ENCODE results near the gene RFXANK.
"Not testable (repeated sequence)": the region's sequence is repeated elsewhere in the genome, so short reads cannot be mapped to it uniquely, and the experiment has no call there.

Gene RFXANK

GRCh38 chr19:19192078-19192882 is at the start of gene RFXANK, which contains the start of gene BORCS8:
TSS of gene RFXANK (plus strand) at chr19:19192258. CDS start at chr19:19193947, 1,689 bp downstream.
TSS of gene BORCS8 (minus strand) at chr19:19192152. CDS start at chr19:19192117, 35 bp downstream.
- peak; percentile 100 for DNase-seq (ENCODE audit: low read depth)

- no peak for DNase-seq (ENCODE audit: low read depth)
Measured at GRCh38 chr19:19142347-19142746, 49.7 kb upstream of the RFXANK start.

- no peak for DNase-seq (ENCODE audit: low read depth)
Measured at GRCh38 chr19:19145281-19145680, 46.8 kb upstream of the RFXANK start.

- DNase-seq (ENCODE audit: low read depth), result peak; percentile 65
Measured at GRCh38 chr19:19145684-19146608, 46.1 kb upstream of the RFXANK start.

GRCh38 chr19:19146865-19147264 is 45.2 kb upstream of the RFXANK start:
- DNase-seq (ENCODE audit: low read depth), result no peak

- DNase-seq (ENCODE audit: low read depth), result no peak
Measured at GRCh38 chr19:19147344-19147743, 44.7 kb upstream of the RFXANK start.

GRCh38 chr19:19148504-19148903 is 43.6 kb upstream of the RFXANK start:
- not testable (repeated sequence) for DNase-seq (ENCODE audit: low read depth)

- no peak for DNase-seq (ENCODE audit: low read depth)
Measured at GRCh38 chr19:19149435-19149834, 42.6 kb upstream of the RFXANK start.

- DNase-seq (ENCODE audit: low read depth), result no peak
Measured at GRCh38 chr19:19151418-19151817, 40.6 kb upstream of the RFXANK start.

GRCh38 chr19:19152668-19153384 is 39.2 kb upstream of the RFXANK start:
- DNase-seq (ENCODE audit: low read depth), result no peak

- no peak for DNase-seq (ENCODE audit: low read depth)
Measured at GRCh38 chr19:19154768-19155494, 37.1 kb upstream of the RFXANK start.

GRCh38 chr19:19155495-19156219 is 36.4 kb upstream of the RFXANK start:
- DNase-seq (ENCODE audit: low read depth), result no peak

- DNase-seq (ENCODE audit: low read depth), result no peak
Measured at GRCh38 chr19:19157808-19158207, 34.2 kb upstream of the RFXANK start.

GRCh38 chr19:19159534-19159933 is 32.5 kb upstream of the RFXANK start:
- no peak for DNase-seq (ENCODE audit: low read depth)

- DNase-seq (ENCODE audit: low read depth), result no peak
Measured at GRCh38 chr19:19160461-19161035, 31.5 kb upstream of the RFXANK start.

GRCh38 chr19:19162495-19162894 is 29.6 kb upstream of the RFXANK start:
- DNase-seq (ENCODE audit: low read depth), result no peak

GRCh38 chr19:19165396-19165795 is 26.7 kb upstream of the RFXANK start:
- DNase-seq (ENCODE audit: low read depth), result no peak

GRCh38 chr19:19167612-19168011 is 24.4 kb upstream of the RFXANK start:
- DNase-seq (ENCODE audit: low read depth), result no peak

- no peak for DNase-seq (ENCODE audit: low read depth)
Measured at GRCh38 chr19:19169236-19170052, 22.6 kb upstream of the RFXANK start.
